Uterus (tissue), 4 donors: Measurements from ENCODE around the gene L1CAM. TPM values are rescaled to one million over a fixed set of nuclear protein-coding genes. Genes with fewer than 3 reads are reported as not detected.

Experiments used
- DNase-seq, 2 donors: peaks; one replicate each; pipeline ENCODE4 v3.0.0-alpha.2; 2019 to 2020
- H3K27ac ChIP-seq, 2 donors: fragments of 200-600 bp; sonication (generic); 1 replicate in 1 of 2; 2 replicates in 1 of 2; pipeline ENCODE4 v1.5.1; 2016 to 2018
- H3K27me3 ChIP-seq, 2 donors: fragments of 200-600 bp; sonication (generic); one replicate each; pipeline ENCODE4 v1.5.1; 2018 to 2019; ENCODE audit warnings: control low read depth in 1 of 2
- H3K36me3 ChIP-seq, 2 donors: fragments of 200-600 bp; sonication (generic); one replicate each; pipeline ENCODE4 v1.5.1; 2019; ENCODE audit warnings: control low read depth in 1 of 2
- H3K4me1 ChIP-seq, 2 donors: fragments of 200-600 bp; sonication (generic); one replicate each; pipeline ENCODE4 v1.5.1; 2018 to 2019; ENCODE audit warnings: control low read depth in 1 of 2
- H3K4me3 ChIP-seq, 2 donors: fragments of 200-600 bp; sonication (generic); 1 replicate in 1 of 2; 2 replicates in 1 of 2; pipeline ENCODE4 v1.5.1; 2018 to 2019; ENCODE audit warnings: mild to moderate bottlenecking in 1 of 2
- H3K9me3 ChIP-seq, 2 donors: fragments of 200-600 bp; sonication (generic); one replicate each; pipeline ENCODE4 v1.5.1; 2019; ENCODE audit warnings: control low read depth in 1 of 2
- CTCF ChIP-seq, 4 experiments: fragments of 200-600 bp in 2 of 4; fragments of 450-650 bp in 2 of 4; sonication (generic) in 2 of 4; IDR thresholded peaks; one replicate each; pipeline ENCODE4 v1.5.1; 2016 to 2019; ENCODE audit warnings: antibody characterized with exemption in 4 of 4, mild to moderate bottlenecking in 2 of 4, moderate library complexity in 1 of 4
- POLR2A ChIP-seq, 2 donors: fragments of 450-650 bp; IDR thresholded peaks; one replicate each; pipeline ENCODE4 v1.6.1; 2016; ENCODE audit warnings: antibody characterized with exemption in 2 of 2, mild to moderate bottlenecking in 1 of 2, moderate library complexity in 1 of 2
- intact Hi-C: fragments of 100-400 bp; cut with DNase I; formaldehyde crosslinking; loops from one replicate; pipeline ENCODE4 v1.15.1; 2023; ENCODE audit warnings: low total_unique reads
- total RNA-seq, 4 donors: library from RNA; depleted of rRNA in 3 of 4; stranded (reverse); fragments of >200 nt in 3 of 4; gene quantifications; one replicate each; pipeline versions ENCODE4 v1.1.0 to v1.2.4, GENCODE V29; 2014 to 2023
- donor health status: DM: yes; HTN: yes; CAD: no.

Gene L1CAM
- total RNA-seq, 4 donors from 2014 or later, result 0.26 to 5.1 (median 2.8) TPM; not detected in 1

- Histone ChIP-seq H3K9me3 (no peaks in the 10 kb centered on the region), H3K4me3 (no peak overlapping the region), H3K36me3 (no peaks in the 10 kb centered on the region), H3K4me1 (no peaks in the 10 kb centered on the region), H3K27me3 (no peaks in the 10 kb centered on the region), H3K27ac (no peak overlapping the region)
- TF ChIP-seq CTCF (IDR thresholded peaks at IDR 0.05), result no peak
- TF ChIP-seq POLR2A (IDR thresholded peaks at IDR 0.05), result no peak
- intact Hi-C loops, result no loop called here
- DNase-seq, result no peak
These were observed 19.5 kb downstream of the L1CAM start for GRCh38 chrX:153866302-153867019.

- TF ChIP-seq CTCF (IDR thresholded peaks at IDR 0.05), result no peak
- no peak for TF ChIP-seq POLR2A (IDR thresholded peaks at IDR 0.05)
- Histone ChIP-seq H3K4me3 (no peak overlapping the region), H3K4me1 (no peaks in the 10 kb centered on the region), H3K36me3 (no peaks in the 10 kb centered on the region), H3K27me3 (no peaks in the 10 kb centered on the region), H3K9me3 (no peaks in the 10 kb centered on the region), H3K27ac (no peak overlapping the region)
- no peak for DNase-seq
- intact Hi-C loops, result no loop called here
These were observed 20.3 kb downstream of the L1CAM start for GRCh38 chrX:153865685-153866084.

- H3K27me3 ChIP-seq, result no peaks in the 10 kb centered on the region
- no peaks in the 10 kb centered on the region for H3K9me3 ChIP-seq
- intact Hi-C loops, result no loop called here
- no peaks in the 10 kb centered on the region for H3K36me3 ChIP-seq
- no peak overlapping the region for H3K4me3 ChIP-seq
- TF ChIP-seq POLR2A (IDR thresholded peaks at IDR 0.05), result no peak
- H3K27ac ChIP-seq, result no peak overlapping the region
- no peak for DNase-seq
- H3K4me1 ChIP-seq, result no peaks in the 10 kb centered on the region
These were observed 20.7 kb downstream of the L1CAM start for GRCh38 chrX:153865321-153865580.

GRCh38 chrX:153864561-153865320 is 21.2 kb downstream of the L1CAM start:
- Histone ChIP-seq H3K27ac (no peak overlapping the region), H3K4me1 (no peaks in the 10 kb centered on the region), H3K4me3 (no peak overlapping the region), H3K27me3 (no peaks in the 10 kb centered on the region), H3K9me3 (no peaks in the 10 kb centered on the region), H3K36me3 (no peaks in the 10 kb centered on the region)
- no peak for DNase-seq
- no peak for TF ChIP-seq POLR2A (IDR thresholded peaks at IDR 0.05)
- TF ChIP-seq CTCF (IDR thresholded peaks at IDR 0.05), result no peak
- intact Hi-C loops, result no loop called here

GRCh38 chrX:153864101-153864500 is 21.9 kb downstream of the L1CAM start:
- DNase-seq, result no peak
- H3K27me3 ChIP-seq, result no peaks in the 10 kb centered on the region
- no peak overlapping the region for H3K4me3 ChIP-seq
- H3K4me1 ChIP-seq, result no peaks in the 10 kb centered on the region
- TF ChIP-seq CTCF (IDR thresholded peaks at IDR 0.05), result no peak
- TF ChIP-seq POLR2A (IDR thresholded peaks at IDR 0.05), result no peak
- intact Hi-C loops, result no loop called here
- H3K9me3 ChIP-seq, result no peaks in the 10 kb centered on the region
- H3K27ac ChIP-seq, result no peak overlapping the region
- H3K36me3 ChIP-seq, result no peaks in the 10 kb centered on the region
